K562 (cell line): Measurements from ENCODE around the gene PLA2G4C.
A peak's percentile ranks its signal among the peaks of the same experiment; 100 is the strongest.

Experiments used
- CTCF ChIP-seq, 3 experiments: IDR thresholded peaks in 2 of 3; conservative IDR thresholded peaks in 1 of 3; 2 replicates each; pipeline ENCODE4 v1.5.1; 2011 to 2012; ENCODE audit warnings: low read length in 3 of 3, mild to moderate bottlenecking in 3 of 3, control low read depth in 2 of 3, improper control_type of control experiment in 1 of 3, inconsistent platforms in 1 of 3, low read depth in 1 of 3, mixed read lengths in 1 of 3, moderate library complexity in 1 of 3; ENCODE audit not compliant: insufficient read depth in 2 of 3
- GABPA ChIP-seq: fragments of 200-800 bp; sonication (Bioruptor generic); conservative IDR thresholded peaks from 2 replicates; pipeline ENCODE4 v1.6.1; 2016; ENCODE audit warnings: low read depth, missing genetic modification characterization, missing compliant biosample characterization
- HNRNPH1 ChIP-seq: fragments of 200-400 bp; formaldehyde crosslinking; optimal IDR thresholded peaks from 2 replicates; pipeline ENCODE3; 2017; ENCODE audit warnings: low read depth, mild to moderate bottlenecking, low read length, moderate library complexity
- NCOA2 ChIP-seq, 2 experiments: fragments of 450-650 bp; IDR thresholded peaks; 2 replicates each; pipeline ENCODE4 v1.6.1; 2018; ENCODE audit warnings: mild to moderate bottlenecking in 2 of 2, moderate library complexity in 1 of 2; ENCODE audit not compliant: partially characterized antibody in 2 of 2
- NFE2L1 ChIP-seq: fragments of 450-650 bp; IDR thresholded peaks from 2 replicates; pipeline ENCODE4 v1.6.1; 2016; ENCODE audit warnings: missing genetic modification characterization, low read depth, mild to moderate bottlenecking, missing compliant biosample characterization, moderate library complexity, borderline replicate concordance
- POLR2AphosphoS5 ChIP-seq: IDR thresholded peaks from 2 replicates; pipeline ENCODE4 v1.6.1; 2011; ENCODE audit warnings: mild to moderate bottlenecking, low read depth, low read length, moderate library complexity; ENCODE audit not compliant: control insufficient read depth, insufficient read depth
- SRF ChIP-seq, 2 experiments: fragments of 250-450, 450-650 bp in 1 of 2; sonication (Bioruptor Pico) in 1 of 2; sonication (generic) in 1 of 2; formaldehyde crosslinking; IDR thresholded peaks; 2 replicates each; pipeline versions ENCODE4 v1.5.0 to v1.5.1; 2020 to 2022; ENCODE audit warnings: mild to moderate bottlenecking in 1 of 2, missing genetic modification reagents in 1 of 2
- YY1 ChIP-seq, 3 experiments: IDR thresholded peaks; 2 replicates each; pipeline ENCODE4 v1.6.1; 2011; ENCODE audit warnings: low read length in 2 of 3, mild to moderate bottlenecking in 2 of 3, moderate library complexity in 2 of 3, borderline replicate concordance in 1 of 3, control low read depth in 1 of 3, low read depth in 1 of 3; ENCODE audit not compliant: insufficient read depth in 3 of 3, insufficient replicate concordance in 2 of 3, control insufficient read depth in 1 of 3, insufficient read length in 1 of 3; ENCODE audit errors: extremely low read depth in 1 of 3
- ZNF133 ChIP-seq: fragments of 250-450 bp; sonication (Bioruptor Pico); IDR thresholded peaks from 2 replicates; pipeline ENCODE4 v1.4.0; 2020; ENCODE audit warnings: mild to moderate bottlenecking
- ZNF24 ChIP-seq: fragments of 450-650 bp; IDR thresholded peaks from 2 replicates; pipeline ENCODE4 v1.6.1; 2016
- ZNF76 ChIP-seq: fragments of 250-450 bp; sonication (Bioruptor Pico); IDR thresholded peaks from 2 replicates; pipeline ENCODE4 v1.4.0; 2020; ENCODE audit warnings: mild to moderate bottlenecking, moderate library complexity, borderline replicate concordance

GRCh38 chr19:48006762-48007161 lies 103.9 kb downstream of the PLA2G4C start:
- no peak for TF ChIP-seq POLR2AphosphoS5
- peak; percentile 41 to 63 (median 55); a peak in 5 of 6 replicates for TF ChIP-seq CTCF (IDR thresholded peaks at IDR 0.05 in 2 of 3, conservative IDR thresholded peaks at IDR 0.05 in 1 of 3; ENCODE audit: insufficient read depth in 2 of 3, low read depth in 1 of 3, low read length in 3 of 3)
- TF ChIP-seq ZNF76 (CRISPR knock-in tag) = no peak
- TF ChIP-seq ZNF133 (CRISPR knock-in tag) = no peak
- TF ChIP-seq YY1 (IDR thresholded peaks at IDR 0.05; ENCODE audit: borderline replicate concordance in 1 of 3, control insufficient read depth in 1 of 3, extremely low read depth in 1 of 3, insufficient read depth in 3 of 3, insufficient read length in 1 of 3, insufficient replicate concordance in 2 of 3, low read depth in 1 of 3, low read length in 2 of 3) = no peak
- TF ChIP-seq NFE2L1 = no peak
- TF ChIP-seq ZNF24 = no peak
- TF ChIP-seq GABPA (tag) = no peak
- no peak for TF ChIP-seq NCOA2 (IDR thresholded peaks at IDR 0.05; ENCODE audit: partially characterized antibody in 2 of 2)
- no peak for TF ChIP-seq SRF (CRISPR knock-in tag; IDR thresholded peaks at IDR 0.05)
- no peak for TF ChIP-seq HNRNPH1
